Endothelial cell of umbilical vein (primary cell): ENCODE results near the gene HTT.

ENCODE experiments used
- POLR2A ChIP-seq: IDR thresholded peaks from 2 replicates; pipeline ENCODE4 v1.6.1; 2012; ENCODE audit warnings: low read depth, mild to moderate bottlenecking, control low read depth, low read length
- TF ChIP-seq, protein P1 (sequence below), 2 donors: IDR thresholded peaks; 1 replicate in 1 of 2; 2 replicates in 1 of 2; pipeline ENCODE4 v1.5.1; 2011; ENCODE audit warnings: low read length in 2 of 2, mild to moderate bottlenecking in 2 of 2, moderate library complexity in 2 of 2, control low read depth in 1 of 2, inconsistent platforms in 1 of 2, low read depth in 1 of 2; ENCODE audit not compliant: insufficient read depth in 1 of 2; ENCODE audit errors: extremely low read depth in 1 of 2

- TF ChIP-seq POLR2A = no peak
- TF ChIP-seq, protein P1, sequence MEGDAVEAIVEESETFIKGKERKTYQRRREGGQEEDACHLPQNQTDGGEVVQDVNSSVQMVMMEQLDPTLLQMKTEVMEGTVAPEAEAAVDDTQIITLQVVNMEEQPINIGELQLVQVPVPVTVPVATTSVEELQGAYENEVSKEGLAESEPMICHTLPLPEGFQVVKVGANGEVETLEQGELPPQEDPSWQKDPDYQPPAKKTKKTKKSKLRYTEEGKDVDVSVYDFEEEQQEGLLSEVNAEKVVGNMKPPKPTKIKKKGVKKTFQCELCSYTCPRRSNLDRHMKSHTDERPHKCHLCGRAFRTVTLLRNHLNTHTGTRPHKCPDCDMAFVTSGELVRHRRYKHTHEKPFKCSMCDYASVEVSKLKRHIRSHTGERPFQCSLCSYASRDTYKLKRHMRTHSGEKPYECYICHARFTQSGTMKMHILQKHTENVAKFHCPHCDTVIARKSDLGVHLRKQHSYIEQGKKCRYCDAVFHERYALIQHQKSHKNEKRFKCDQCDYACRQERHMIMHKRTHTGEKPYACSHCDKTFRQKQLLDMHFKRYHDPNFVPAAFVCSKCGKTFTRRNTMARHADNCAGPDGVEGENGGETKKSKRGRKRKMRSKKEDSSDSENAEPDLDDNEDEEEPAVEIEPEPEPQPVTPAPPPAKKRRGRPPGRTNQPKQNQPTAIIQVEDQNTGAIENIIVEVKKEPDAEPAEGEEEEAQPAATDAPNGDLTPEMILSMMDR (IDR thresholded peaks at IDR 0.05; ENCODE audit: extremely low read depth in 1 of 2, insufficient read depth in 1 of 2, low read depth in 1 of 2, low read length in 2 of 2) = no peak
Measured at GRCh38 chr4:3035674-3036073, 38.8 kb upstream of the HTT start.
